Stimulated activated CD8-positive, alpha-beta memory T cell treated with anti-CD3 and anti-CD28 coated beads, Interleukin-2, amount 100 ng/mL, for 1 hour (primary cell): ENCODE data around the gene RASAL2.
"Not testable (repeated sequence)": the region's sequence is repeated elsewhere in the genome, so short reads cannot be mapped to it uniquely, and the experiment has no call there.

Source experiments
- DNase-seq, 2 donors: peaks; one replicate each; pipeline ENCODE4 v3.0.0-alpha.2; 2020; ENCODE audit warnings: low read depth in 2 of 2

Gene RASAL2

DNA sequence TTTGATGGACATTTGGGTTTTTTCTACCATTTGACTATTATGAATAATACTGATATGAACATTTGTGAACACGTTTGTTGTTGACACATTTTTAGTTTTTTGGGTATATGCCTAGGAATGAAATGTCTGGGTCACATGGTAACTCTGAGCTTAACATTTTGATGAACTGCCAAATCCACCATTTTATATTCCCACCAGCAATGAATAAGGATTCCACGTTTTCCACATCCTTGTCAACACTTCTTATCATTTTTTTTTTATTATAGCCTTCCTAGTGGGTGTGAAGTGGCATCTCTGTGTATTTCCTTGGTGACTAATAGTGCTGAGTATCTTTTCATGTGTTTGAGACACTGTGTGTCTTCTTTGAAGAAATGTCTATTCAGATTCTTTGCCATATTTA, 67.6 kb downstream of the RASAL2 start:
- DNase-seq: no peak

DNA sequence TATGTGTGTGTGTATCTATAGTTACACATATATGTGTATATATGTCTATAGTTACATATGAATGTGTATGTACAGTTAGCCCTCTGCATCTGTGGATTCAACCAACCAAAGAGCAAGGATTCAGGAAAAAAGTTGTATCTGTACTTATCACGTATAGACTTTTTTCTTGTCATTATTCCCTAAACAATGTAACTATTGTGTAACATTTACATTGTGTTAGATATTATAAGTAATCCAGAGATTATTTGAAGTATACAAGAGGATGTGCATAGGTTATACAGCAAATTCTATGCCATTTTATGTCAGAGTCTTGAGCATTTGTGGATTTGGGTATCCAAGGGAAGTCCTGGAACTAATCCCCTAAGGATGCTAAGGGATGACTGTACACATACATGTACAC, 71.3 kb downstream of the RASAL2 start:
- DNase-seq: no peak

DNA sequence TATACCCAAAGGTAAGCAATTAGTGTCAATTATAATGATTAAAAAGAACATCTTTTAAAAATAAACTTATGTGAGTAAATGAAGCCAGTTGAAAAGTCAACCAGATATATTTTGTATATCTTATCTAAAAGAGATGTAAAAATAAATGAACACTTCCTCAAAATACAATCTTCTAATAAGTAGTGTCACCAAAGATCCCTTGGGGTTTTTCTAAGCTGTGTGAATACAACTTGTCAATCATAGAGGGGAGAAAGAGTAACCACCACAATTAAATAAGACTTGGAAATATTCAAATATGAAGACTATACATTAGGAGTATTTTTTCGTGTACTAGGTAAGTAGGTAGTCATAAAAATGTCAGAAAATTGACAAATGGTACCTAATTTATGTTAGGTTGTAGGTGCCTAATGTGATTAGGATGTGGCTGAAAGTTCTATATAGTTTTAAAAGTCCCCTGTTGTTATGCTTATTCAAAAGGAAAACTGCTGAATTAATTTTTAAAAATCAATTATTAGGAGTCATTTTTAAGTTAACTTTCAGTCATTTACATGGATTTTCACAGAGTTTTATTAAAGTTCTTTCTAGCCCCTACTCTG, 72.6 kb downstream of the RASAL2 start:
- no peak for DNase-seq

DNA sequence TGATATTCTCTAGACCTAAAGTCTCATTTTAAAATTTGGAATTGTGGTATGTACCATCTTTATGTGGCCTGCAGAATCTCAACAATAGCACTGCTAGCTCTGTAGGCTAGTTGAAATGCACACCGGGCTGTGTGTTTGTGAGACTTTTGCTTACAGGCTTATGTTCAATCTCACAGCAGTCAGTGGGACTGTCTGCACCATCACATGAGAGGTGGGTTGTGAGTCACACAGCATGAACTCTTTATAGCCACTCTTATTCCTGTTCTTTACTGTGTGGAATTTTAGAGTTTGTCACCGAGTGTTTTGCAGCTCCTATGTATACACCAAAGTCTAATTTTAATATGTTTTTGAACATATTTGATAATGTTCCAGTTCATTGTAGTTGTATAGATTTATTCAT, 74.6 kb downstream of the RASAL2 start:
- no peak for DNase-seq

DNA sequence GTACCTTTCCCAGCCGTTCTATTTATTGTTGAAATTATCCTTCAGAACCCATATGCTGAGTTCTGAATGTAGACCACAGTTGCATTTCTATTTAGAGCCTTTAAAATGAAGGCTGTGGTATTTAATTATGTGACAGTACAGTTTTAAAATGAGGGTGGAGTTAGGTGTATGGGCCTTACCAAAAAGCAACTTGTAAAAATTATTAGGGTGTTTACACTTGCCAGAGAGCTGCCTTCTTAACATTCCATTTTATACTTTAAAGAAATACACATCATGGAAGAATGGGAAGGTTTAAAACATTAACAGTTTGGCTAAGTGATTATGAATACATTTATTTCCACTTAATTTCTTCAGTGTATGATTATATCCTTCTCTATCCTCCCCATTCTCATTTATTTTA, 75.7 kb downstream of the RASAL2 start:
- no peak for DNase-seq

DNA sequence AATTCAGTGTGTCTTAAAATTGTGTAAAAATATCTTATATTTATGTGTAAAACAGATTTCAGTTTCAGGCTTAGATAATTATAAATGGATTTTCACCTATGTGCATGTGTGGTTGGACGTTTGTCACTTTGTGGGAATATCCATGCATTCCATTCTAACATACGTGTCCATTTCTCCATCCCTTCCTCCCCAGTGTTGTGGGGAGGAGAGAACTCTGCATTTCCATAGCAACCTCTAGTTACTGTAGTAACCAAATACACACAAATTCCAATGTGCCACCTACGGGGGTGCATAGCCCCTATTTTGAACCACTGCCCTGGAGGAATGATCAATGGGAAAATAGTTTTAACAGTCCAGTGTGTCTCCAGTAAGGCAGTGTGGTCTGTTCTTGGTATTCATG, 79.0 kb downstream of the RASAL2 start:
- DNase-seq: no peak

DNA sequence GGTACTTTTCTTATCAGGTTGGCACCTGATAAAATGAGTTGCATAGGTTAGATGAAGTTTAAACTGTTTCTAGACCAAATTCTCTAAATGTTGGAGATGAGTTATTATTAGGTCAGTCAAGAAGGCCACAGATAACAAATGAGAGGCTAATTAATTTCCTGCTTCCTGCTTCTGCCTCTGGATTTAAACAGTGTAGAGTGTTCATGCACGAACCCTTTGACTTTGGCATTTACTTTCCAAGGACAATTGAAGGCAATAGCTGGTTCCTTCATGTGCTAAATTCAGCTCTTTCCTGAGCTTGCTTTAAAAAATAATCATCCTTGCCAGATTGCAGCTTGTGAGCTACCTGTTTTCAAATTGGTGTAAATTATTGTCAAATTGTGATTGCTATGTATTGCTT, 80.6 kb downstream of the RASAL2 start:
- no peak for DNase-seq

DNA sequence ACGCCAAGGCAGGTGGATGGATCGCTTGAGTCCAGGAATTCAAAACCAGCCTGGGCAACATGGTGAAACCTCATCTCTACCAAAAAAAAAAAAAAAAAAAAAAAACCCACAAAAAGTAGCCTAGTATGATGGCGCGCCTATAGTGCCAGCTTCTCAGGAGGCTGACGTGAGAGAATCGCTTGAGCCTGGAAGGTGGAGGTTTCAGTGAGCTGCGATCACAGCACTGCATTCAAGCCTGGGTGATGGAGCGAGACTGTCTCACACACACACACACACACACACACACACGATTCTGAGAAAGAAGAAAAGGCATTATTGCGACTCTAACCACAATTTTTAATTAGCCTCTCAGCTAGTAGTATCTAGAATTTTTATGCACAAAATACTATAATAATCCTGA, 86.5 kb downstream of the RASAL2 start:
- no peak for DNase-seq

DNA sequence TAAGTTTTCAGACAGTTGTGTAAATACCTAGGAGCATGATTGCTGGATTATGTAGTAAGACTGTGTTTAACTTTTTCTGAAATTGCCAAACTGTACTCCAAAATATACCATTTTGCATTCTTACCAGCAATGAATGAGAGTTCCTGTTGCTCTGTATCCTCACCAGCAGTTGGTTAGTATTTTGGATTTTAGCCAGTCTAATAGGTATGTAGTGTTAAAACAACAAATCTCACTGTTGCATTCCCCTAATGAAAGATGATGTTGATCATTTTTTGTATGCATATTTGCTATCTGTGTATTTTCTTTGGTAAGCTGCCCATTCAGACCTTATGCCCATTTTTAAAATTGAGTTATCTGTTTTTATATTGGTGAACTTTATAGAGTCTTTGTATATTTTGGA, 89.9 kb downstream of the RASAL2 start:
- DNase-seq: no peak

DNA sequence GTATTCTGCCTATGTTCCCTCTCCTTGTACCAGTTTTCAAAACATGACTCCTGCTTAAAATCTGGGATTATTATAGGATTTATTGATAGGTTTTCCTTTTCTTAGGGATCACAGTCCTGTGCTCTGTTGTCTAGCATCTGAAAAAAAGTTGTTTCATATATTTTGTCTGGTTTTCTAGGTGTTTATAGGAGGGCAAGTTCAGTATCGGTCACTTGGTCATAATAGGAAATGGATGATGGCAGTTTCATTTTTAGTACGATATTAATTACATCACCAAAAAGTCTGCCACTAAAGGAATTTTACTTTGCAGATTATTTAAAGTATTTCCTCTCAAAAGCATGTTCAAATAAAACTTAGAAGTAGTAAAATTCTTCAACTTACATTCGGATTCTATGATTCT, 94.4 kb downstream of the RASAL2 start:
- DNase-seq: no peak

DNA sequence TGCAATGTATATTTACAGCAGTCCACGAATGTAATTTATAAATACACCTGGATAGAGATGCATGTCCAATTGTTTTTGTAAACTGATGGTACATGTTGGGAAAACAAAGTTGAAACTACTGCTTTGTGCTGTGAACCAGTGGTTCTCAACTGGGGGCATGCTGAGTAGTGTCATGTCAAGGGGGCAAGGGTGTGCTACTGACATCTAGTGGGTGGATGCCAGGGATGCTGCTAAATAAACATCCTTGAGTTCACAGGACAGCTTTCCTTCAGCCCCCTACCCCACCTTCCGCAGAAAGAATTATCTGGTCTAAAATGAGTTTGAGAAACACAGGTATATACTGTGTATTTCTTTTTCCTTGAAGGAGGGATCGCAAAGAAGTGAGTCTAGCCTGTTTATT, 95.9 kb downstream of the RASAL2 start:
- no peak for DNase-seq

DNA sequence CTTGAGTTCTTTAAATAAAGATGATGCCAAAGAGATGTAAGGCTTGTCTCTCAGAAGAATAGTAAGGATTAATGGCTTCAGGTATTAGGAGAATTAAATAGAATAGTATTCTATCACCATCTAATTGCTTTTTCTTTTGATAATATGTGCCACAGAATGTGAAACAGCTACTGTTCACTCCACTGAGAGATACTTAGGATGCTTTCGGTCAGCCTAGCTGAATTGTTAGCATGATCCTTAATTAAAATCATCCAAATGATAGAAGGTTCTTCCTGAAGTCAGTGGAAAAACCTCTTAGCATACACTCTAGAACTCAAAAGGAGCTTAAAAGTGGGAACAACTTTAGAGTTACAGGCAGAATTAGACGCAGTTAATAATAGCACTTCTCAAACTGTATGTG, 97.0 kb downstream of the RASAL2 start:
- DNase-seq: no peak

DNA sequence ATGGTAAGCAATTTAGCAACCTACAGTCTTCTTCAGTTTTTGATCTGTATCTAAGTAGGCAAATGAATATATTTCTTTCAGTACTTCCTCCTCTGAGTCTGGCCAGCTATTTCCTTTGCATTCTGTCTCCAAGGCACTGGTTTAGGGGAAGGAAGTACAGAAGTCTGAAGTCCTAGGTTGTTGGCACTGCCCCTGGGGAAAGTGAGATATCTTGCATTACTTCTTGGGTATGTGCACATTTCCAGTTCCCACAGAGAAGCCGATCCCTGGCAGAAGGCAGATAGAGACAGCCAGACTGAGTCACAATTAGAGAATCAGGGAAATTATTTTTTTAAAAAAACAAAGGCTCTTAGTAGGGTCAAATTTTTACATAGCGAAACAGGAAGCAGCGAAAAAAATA, 98.8 kb downstream of the RASAL2 start:
- no peak for DNase-seq

DNA sequence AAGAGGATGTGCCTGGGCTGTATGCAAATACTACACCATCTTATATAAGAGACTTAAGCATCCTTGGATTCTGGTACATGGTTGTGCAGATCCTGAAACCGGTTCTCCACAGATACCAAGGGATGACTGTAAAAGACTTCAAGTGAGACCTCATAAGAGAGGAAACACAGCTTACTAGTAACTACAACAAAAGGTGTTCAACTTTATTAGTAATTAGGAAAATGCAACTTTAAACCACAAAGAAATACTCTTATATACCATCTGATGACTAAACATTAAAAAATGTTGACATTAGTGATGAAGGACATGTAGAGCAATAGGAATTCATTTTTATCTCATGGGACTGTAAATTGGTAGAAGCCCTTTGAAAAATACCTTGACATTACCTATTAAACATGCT, 102.7 kb downstream of the RASAL2 start:
- DNase-seq: no peak

DNA sequence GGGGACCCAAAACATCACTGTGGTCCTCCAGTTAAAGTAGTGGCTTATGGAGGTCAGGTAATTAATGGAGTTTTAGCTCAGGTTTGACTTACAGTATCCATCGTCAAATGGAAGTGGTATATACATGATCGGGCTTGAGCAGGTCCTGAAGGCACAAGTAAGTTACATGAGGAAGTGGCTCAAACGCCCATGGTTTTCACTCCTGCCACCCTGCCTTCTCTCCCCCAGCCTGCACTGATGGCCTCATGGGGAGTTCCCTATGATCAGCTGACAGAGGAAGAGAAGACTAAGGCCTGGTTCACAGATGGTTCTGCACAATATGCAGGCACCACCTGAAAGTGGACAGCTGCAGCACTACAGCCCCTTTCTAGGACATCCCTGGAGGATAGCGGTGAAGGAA, 108.2 kb downstream of the RASAL2 start:
- DNase-seq: not testable (repeated sequence)

DNA sequence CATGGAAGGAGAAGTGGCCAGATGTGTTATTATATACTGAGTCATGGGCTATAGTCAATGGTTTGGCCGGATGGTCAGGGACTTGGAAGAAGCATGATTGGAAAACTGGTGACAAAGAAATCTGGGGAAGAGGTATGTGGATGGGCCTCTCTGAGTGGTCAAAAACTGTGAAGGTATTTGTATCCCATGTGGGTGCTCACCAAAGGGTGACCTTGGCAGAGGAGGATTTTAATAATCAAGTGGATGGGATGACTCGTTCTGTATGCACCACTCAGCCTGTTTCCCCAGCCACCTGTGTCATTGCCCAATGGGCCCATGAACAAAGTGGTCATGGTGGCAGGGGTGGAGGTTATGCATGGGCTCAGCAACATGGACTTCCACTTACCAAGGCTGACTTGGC, 108.6 kb downstream of the RASAL2 start:
- not testable (repeated sequence) for DNase-seq

DNA sequence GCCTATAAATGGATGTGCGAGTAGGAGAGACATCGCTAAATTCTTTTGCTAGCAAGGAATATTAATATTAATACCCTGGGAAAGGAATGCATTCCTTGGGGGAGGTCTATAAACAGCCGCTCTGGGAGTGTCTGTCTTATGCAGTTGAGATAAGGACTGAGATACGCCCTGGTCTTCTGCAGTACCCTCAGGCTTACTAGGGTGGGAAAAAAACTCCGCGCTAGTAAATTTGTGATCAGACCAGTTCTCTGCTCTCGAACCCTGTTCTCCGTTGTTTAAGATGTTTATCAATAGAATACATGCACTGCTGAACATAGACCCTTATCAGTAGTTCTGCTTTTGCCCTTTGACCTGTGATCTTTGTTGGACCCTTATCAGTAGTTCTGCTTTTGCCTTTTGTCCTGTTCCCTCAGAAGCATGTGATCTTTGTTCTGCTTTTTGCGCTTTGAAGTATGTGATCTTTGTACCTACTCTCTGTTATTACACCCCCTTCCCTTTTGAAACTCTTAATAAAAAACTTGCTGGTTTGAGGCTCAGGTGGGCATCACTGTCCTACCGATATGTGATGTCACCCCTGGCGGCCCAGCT, 114.5 kb downstream of the RASAL2 start:
- DNase-seq: not testable (repeated sequence)

DNA sequence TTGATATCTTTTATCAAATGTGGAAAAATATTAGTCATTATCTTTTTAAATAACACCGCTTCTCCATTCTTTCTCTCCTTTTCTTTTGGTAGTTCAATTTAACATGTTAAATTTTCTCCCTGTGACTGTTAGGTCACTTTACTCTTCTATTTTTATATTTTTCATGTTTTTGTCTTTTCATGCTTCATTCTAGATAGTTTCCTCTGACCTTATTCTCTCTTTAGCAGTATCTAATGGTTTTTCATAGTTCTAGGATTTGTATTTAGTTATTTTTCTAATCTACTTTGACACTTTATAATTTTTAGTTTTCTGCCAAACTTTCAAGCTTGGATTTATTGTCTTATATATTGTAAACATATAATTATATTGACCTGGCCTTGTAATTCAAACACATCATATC, 116.0 kb downstream of the RASAL2 start:
- DNase-seq: no peak

DNA sequence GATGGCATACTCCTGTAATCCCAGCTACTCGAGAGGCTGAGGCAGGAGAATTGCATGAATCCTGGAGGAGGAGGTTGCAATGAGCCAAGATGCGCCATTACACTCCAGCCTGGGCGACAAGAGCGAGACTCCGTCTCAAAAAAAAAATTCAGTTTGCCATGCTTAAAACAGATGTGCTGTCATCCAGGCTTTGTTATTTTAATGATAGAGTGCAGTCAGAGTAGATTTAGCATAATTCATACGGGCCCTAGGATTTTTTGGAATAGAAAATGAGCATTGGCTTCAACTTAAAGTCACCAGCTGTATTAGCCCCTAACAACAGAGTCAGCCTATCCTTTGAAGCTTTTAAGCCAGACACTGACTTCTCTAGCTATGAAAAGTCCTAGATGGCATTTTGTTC, 124.6 kb downstream of the RASAL2 start:
- no peak for DNase-seq

DNA sequence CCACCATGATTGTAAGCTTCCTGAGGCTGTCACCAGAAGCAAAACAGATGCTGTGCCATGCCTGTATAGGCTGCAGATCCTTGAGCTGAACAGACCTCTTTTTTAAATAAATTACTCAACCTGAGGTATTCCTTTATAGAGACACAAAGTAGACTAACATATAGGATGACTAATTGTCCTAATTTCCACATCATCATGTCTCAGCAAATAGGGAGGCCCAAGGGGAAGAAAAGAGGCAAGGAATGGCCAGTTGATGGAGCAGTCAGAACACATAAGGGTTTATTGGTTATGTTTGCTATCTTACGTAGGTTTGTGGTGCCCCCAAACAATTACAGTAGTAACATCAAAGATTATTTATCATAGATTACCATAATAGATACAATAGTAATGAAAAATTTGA, 126.2 kb downstream of the RASAL2 start:
- no peak for DNase-seq

DNA sequence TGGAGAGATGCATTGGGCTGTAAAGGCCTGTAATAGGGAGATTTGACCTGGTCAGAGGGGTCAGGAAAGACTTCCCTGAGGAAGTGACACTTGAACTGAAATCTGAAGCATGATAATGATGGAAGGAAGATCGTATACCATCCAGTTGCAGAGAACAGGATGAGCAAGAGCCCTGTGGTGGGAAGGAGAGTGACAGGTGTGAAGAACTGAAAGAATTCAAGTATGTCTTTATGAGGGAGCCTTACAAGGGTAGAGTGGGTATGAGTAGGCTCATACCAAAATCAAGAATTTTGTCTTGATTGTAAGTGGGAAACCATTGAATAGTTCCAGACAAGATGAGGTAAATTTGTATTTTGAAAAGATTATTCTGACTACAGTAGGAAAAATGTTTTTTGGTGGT, 129.4 kb downstream of the RASAL2 start:
- no peak for DNase-seq

DNA sequence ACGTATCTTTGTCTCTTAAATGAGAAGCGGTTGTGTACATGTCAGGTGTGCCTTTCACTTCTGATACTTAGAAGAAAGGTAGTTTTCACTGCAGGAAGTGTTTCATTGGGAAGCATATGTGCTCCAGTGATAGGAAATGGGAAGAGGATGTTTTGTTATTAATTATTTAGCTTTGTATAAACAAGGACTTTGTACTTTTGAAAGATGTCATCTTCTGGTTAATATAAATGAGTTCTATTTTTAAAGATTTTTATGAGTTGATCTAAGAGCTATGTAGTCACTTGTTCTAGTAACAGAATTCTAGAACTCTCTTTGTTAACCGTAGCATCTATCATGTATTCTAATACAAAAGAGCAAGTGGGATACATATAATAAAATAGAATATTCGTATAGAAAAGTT, 130.5 kb downstream of the RASAL2 start:
- no peak for DNase-seq

DNA sequence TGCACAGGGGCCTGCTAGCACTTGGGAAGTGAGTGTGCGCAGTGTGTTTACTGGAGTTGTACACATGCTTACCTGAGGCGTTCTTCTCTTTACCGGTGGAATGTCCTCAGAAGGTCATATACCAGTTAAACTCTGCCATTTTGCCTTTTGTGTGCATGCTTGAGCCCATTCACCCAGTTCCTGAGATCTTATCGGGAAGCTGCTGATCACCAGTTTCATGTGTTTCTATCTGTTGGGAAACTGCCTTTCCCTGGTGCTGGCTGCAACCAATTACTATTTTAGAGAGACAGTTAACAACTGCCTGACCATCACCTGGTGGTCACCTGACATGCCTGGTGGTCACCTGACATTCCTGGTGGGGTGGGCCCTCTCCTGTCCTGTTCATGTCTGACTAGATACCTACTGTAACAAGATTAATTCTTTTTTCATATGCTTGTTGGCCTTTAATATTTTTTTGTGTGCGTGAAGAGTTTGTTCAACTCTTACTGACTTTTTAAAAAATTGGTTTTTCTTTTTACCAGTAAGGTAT, 137.0 kb downstream of the RASAL2 start:
- no peak for DNase-seq

DNA sequence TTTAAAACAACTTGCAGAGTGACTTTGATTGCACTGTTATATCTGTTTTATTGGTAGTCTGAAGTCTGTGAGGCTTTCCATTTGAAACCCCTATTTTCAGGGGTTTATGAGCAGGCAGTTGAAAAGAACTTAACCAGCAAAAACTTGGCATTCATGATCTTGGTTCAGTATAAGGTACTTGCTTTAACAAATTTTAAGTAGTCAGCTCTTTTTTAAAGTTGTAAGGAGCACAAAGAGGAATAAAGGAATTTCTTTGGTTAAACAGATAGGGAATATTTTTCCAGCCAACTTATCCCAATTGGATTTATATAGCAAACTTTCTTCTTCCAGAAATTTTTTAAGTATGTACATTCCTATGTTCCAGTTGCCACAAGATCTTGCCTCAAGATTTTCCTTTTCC, 138.2 kb downstream of the RASAL2 start:
- DNase-seq: no peak
